GM13977 (cell line): Measurements from ENCODE around the gene GFPT2.

ENCODE experiments used
- DNase-seq: peaks from one replicate; pipeline ENCODE4 v3.0.0; 2012; ENCODE audit warnings: low spot score
- in situ Hi-C: fragments of 300-500 bp; cut with MboI; formaldehyde crosslinking; loops from one replicate; pipeline ENCODE4 v1.12.0; 2022; ENCODE audit warnings: low sequenced_read_pairs, low pct_unique_long_range_greater_than_20kb, mixed read lengths, inconsistent platforms; ENCODE audit not compliant: unreplicated experiment
- TF ChIP-seq, protein P1 (sequence below): IDR thresholded peaks from 2 replicates; pipeline ENCODE4 v1.5.1; 2012; ENCODE audit warnings: mild to moderate bottlenecking, control low read depth; ENCODE audit not compliant: insufficient read depth; ENCODE audit errors: extremely low read depth, missing control alignments

GFPT2 gene

DNA sequence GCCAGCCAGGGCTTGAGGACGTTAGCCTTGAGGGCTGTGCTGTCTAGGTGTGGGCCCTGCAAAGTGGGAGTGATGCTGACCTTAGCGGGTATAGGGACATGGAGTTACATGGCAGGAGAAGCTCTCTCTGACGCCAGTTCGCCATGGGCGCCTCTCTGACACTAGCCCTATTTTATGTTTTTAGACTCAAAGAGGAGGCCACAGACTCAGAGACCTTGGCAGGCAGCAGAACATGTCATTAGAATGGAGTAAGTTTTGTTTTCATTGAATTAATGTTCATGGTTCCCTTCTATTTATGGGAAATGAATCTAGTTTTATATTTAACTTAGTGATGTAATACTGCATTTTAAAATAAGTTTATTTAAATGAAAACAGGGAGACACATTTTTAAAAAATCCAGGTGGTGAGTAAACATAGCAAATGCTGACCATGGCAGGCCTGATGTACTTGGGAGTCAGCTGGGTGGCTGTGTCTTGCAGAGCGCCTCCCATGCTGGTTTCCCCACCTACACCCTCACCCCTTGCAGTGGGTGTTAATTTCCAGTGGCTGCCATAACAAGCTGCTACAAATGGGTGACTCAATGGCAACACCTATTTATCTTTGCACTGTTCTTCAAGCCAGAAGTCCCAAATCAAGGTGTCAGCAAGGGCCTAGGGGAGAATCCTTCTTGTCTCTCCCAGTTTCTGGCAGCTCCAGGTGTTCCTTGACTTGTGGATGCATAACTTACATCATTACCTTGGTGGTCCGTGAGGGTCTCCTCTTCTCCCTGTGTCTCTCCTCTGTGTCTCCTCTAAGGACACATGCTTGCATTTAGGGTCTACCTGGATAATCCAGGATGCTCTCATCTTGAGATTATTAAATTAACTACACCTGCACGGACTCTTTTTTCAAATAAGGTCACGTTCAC is 25.6 kb upstream of the GFPT2 start:
- in situ Hi-C loops, result no loop called here
- no peak for DNase-seq
- TF ChIP-seq, protein P1, sequence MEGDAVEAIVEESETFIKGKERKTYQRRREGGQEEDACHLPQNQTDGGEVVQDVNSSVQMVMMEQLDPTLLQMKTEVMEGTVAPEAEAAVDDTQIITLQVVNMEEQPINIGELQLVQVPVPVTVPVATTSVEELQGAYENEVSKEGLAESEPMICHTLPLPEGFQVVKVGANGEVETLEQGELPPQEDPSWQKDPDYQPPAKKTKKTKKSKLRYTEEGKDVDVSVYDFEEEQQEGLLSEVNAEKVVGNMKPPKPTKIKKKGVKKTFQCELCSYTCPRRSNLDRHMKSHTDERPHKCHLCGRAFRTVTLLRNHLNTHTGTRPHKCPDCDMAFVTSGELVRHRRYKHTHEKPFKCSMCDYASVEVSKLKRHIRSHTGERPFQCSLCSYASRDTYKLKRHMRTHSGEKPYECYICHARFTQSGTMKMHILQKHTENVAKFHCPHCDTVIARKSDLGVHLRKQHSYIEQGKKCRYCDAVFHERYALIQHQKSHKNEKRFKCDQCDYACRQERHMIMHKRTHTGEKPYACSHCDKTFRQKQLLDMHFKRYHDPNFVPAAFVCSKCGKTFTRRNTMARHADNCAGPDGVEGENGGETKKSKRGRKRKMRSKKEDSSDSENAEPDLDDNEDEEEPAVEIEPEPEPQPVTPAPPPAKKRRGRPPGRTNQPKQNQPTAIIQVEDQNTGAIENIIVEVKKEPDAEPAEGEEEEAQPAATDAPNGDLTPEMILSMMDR, result no peak

DNA sequence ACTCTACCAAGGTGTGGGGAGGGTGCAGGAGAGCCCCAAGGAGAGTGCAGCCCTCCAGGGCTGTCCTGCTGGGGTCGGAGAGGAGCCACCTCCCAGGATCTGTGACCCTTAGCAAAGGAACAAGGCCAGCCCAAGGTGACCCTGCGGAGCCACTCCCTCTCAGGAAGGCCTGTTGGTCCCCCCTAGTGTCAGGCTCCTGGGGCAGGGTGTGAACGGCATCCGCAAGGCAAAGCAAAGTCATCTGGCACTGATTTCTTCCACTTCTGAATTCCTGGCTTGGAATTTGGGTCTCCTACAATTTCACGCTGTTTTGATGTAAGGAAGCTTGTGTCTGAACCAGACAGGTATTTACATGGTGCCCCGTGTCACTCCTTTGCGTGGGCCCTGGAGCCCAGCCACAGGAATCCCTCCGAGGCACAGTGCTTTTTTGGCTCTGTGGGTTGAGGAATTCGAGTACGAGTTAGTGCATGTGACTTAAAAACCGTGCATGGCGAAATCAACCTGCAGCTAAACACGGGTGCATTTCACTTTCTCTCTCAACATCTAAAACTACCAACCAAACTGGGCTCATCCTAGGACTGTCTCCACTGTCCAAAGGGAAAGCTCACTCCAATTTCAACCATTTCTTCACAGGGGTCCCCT is 24.5 kb upstream of the GFPT2 start:
- DNase-seq, result no peak
- TF ChIP-seq, protein P1, result no peak
- in situ Hi-C loops, result no loop called here

DNA sequence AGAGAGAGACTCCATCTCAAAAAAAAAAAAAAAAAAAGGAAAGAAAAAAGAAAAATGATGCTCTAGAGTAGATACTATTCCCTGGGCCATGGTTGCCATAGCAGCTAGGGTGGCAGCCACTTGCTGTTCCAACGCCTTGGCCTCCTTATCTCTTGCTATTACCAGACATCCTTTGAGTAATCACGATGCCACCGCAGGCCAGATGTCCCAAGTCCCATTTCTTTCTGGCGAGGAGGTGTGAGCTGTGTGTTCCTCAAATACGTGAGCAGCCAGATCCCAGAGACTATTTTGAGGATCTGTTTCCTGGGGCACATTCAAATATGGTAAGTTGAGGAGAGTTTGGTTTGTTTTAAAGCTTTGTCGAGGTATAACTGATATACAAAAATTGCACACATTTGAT is 23.4 kb upstream of the GFPT2 start:
- DNase-seq, result no peak
- TF ChIP-seq, protein P1, result no peak
- in situ Hi-C loops, result no loop called here

DNA sequence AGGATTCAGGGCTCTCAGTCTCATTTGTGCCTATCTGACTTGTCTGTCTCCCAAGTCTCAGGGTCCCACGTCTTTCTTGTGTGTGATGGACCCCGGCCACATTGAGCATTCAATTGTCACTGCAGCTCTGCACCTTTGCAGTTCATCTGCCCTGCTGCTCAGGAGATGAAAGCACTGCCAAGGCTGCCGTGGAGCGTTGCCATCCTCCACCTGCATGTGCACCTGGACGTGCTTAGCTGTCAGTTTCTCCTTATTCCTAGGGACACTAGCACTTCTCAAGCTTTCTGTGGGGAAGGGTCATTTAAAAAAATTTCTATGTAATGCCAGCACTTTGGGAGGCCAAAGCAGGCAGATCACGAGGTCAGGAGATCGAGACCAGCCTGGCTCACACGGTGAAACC is 22.8 kb upstream of the GFPT2 start:
- in situ Hi-C loops, result no loop called here
- no peak for DNase-seq
- TF ChIP-seq, protein P1, result no peak

DNA sequence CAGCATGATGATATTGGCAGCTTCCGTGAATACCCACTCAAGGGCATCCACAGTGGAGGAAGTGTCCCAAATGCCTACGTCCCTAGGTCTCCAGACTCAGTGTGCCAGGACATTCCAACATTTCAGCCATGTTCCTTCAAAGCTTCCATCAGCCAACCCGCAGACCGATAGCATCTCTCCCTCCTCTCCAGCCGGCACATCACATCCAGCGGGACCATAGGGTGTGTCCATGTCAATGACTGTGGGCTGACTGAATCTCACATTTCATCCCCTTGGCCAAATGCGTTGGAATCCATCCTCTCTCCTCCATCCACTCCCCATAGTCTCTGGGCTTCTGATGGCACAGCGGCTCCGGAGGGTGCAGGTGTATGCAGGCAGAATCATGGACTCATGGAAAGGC is 22.2 kb upstream of the GFPT2 start:
- in situ Hi-C loops, result no loop called here
- DNase-seq, result no peak
- TF ChIP-seq, protein P1, result no peak

DNA sequence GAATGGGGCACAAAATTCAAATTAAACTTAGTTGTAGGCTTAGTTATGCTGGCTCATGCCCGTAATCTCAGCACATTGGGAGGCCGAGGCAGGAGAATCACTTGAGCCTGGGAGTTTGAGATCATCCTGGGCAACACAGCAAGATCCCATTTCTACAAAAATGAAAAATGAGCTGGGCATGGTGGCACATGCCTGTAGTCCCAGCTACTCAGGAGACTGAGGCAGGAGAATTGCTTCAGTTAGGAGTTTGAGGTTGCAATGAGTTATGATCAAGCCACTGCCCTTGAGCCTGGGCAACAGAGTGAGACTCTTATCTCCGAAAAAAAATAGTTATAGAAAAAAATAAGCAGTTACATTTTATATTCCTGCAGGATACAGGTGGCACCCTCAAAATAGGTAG is 20.7 kb upstream of the GFPT2 start:
- DNase-seq, result no peak
- TF ChIP-seq, protein P1, result no peak
- in situ Hi-C loops, result no loop called here
